DND-41 (cell line): Measurements from ENCODE around the gene CBX5.

Source experiments
- CTCF ChIP-seq: IDR thresholded peaks from 2 replicates; pipeline ENCODE4 v1.5.1; 2012; ENCODE audit warnings: borderline replicate concordance, low read length, moderate library complexity, mild to moderate bottlenecking; ENCODE audit not compliant: poor library complexity, severe bottlenecking; ENCODE audit errors: extremely low read depth
- EZH2 ChIP-seq: IDR thresholded peaks from 3 replicates; pipeline ENCODE4 v1.6.1; 2012; ENCODE audit warnings: borderline replicate concordance, low read depth, mild to moderate bottlenecking, moderate library complexity, low read length, inconsistent platforms; ENCODE audit not compliant: severe bottlenecking

- TF ChIP-seq CTCF = peak; percentile 68
- TF ChIP-seq EZH2 = no peak
Observed at GRCh38 chr12:54251667-54252284, 28.1 kb downstream of the CBX5 start.
